HPDE6-E6E7 (cell line): ENCODE results near the gene ZFAND3.

Experiments used
- DNase-seq: peaks from one replicate; pipeline ENCODE4 v3.0.0; 2011; ENCODE audit warnings: missing footprints; ENCODE audit errors: extremely low spot score

ZFAND3 gene

GRCh38 chr6:37894585-37894984 lies 75.1 kb downstream of the ZFAND3 start:
- no peak for DNase-seq

GRCh38 chr6:37897321-37897720 lies 77.8 kb downstream of the ZFAND3 start:
- DNase-seq = peak; percentile 40

- no peak for DNase-seq
Observed at GRCh38 chr6:37897818-37898515, 78.4 kb downstream of the ZFAND3 start.

GRCh38 chr6:37903351-37904340 lies 84.1 kb downstream of the ZFAND3 start:
- DNase-seq = no peak

- no peak for DNase-seq
Observed at GRCh38 chr6:37904590-37904989, 85.1 kb downstream of the ZFAND3 start.

GRCh38 chr6:37906121-37906520 lies 86.6 kb downstream of the ZFAND3 start:
- no peak for DNase-seq

- DNase-seq = no peak
Observed at GRCh38 chr6:37910998-37911397, 91.5 kb downstream of the ZFAND3 start.

GRCh38 chr6:37913210-37913609 lies 93.7 kb downstream of the ZFAND3 start:
- DNase-seq = no peak

GRCh38 chr6:37915463-37915862 lies 95.9 kb downstream of the ZFAND3 start:
- DNase-seq = no peak

- DNase-seq = no peak
Observed at GRCh38 chr6:37916149-37916548, 96.6 kb downstream of the ZFAND3 start.

- no peak for DNase-seq
Observed at GRCh38 chr6:37916675-37917074, 97.1 kb downstream of the ZFAND3 start.

- no peak for DNase-seq
Observed at GRCh38 chr6:37917566-37917965, 98.0 kb downstream of the ZFAND3 start.

- no peak for DNase-seq
Observed at GRCh38 chr6:37919417-37920157, 100.1 kb downstream of the ZFAND3 start.

GRCh38 chr6:37920667-37921066 lies 101.1 kb downstream of the ZFAND3 start:
- no peak for DNase-seq

GRCh38 chr6:37922563-37922962 lies 103.0 kb downstream of the ZFAND3 start:
- DNase-seq = no peak

GRCh38 chr6:37923514-37923913 lies 104.0 kb downstream of the ZFAND3 start:
- no peak for DNase-seq

- no peak for DNase-seq
Observed at GRCh38 chr6:37926661-37927060, 107.1 kb downstream of the ZFAND3 start.

- DNase-seq = no peak
Observed at GRCh38 chr6:37928217-37928616, 108.7 kb downstream of the ZFAND3 start.

GRCh38 chr6:37930288-37930971 lies 110.9 kb downstream of the ZFAND3 start:
- DNase-seq = no peak

GRCh38 chr6:37931066-37931465 lies 111.5 kb downstream of the ZFAND3 start:
- DNase-seq = no peak

GRCh38 chr6:37934276-37934675 lies 114.7 kb downstream of the ZFAND3 start:
- DNase-seq = no peak

GRCh38 chr6:37936150-37936549 lies 116.6 kb downstream of the ZFAND3 start:
- no peak for DNase-seq
